GM12801 (cell line): ENCODE measurements around the gene ARPC5.

Source experiments
- TF ChIP-seq, protein P1 (sequence below): IDR thresholded peaks from one replicate; pipeline ENCODE4 v1.5.1; 2011; ENCODE audit warnings: control low read depth; ENCODE audit not compliant: insufficient read length; ENCODE audit errors: extremely low read depth

The ARPC5 gene

DNA sequence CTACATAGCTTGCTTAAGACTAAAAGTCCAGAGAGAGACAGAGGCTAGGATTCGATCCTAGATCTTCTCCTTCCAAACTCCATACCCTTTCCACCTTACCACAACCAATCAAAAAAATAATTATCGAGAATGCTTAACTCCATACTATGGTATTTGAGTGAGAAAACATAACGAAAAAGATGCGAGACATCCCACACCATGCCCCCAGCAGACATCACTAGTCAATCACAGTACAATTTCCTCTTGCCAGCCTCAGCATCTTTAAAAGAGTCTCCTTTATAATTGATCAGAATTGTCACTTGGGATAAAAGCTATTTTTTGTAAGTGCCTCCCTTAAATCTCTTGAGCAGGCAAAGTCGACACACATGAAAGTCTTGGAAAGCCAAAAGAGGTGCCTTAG is 46.2 kb downstream of the ARPC5 start:
- TF ChIP-seq, protein P1, sequence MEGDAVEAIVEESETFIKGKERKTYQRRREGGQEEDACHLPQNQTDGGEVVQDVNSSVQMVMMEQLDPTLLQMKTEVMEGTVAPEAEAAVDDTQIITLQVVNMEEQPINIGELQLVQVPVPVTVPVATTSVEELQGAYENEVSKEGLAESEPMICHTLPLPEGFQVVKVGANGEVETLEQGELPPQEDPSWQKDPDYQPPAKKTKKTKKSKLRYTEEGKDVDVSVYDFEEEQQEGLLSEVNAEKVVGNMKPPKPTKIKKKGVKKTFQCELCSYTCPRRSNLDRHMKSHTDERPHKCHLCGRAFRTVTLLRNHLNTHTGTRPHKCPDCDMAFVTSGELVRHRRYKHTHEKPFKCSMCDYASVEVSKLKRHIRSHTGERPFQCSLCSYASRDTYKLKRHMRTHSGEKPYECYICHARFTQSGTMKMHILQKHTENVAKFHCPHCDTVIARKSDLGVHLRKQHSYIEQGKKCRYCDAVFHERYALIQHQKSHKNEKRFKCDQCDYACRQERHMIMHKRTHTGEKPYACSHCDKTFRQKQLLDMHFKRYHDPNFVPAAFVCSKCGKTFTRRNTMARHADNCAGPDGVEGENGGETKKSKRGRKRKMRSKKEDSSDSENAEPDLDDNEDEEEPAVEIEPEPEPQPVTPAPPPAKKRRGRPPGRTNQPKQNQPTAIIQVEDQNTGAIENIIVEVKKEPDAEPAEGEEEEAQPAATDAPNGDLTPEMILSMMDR = no peak

DNA sequence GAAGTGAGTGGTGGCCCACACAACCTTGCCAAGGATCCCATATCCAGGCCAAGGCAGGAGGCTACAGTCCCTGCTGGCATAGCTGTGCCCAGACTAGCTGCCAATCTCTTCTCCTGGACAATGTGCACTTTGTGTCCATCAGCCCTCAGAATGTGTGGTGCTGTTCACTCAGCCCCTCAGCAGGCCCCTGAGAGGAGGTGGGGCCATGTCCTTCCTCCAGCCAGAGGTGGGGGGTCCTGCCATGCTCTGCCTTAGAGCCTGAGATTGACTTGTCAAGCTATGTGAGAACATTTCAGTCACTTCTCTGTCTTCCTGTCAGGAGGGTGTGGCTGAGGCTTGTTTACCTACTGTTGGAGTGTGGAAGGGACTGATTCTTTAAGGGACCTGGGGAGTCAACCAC is 46.8 kb downstream of the ARPC5 start:
- TF ChIP-seq, protein P1 = no peak

GRCh38 chr1:183586926-183587325 is 48.7 kb downstream of the ARPC5 start:
- TF ChIP-seq, protein P1 = no peak

GRCh38 chr1:183586455-183586854 is 49.1 kb downstream of the ARPC5 start:
- TF ChIP-seq, protein P1 = no peak

DNA sequence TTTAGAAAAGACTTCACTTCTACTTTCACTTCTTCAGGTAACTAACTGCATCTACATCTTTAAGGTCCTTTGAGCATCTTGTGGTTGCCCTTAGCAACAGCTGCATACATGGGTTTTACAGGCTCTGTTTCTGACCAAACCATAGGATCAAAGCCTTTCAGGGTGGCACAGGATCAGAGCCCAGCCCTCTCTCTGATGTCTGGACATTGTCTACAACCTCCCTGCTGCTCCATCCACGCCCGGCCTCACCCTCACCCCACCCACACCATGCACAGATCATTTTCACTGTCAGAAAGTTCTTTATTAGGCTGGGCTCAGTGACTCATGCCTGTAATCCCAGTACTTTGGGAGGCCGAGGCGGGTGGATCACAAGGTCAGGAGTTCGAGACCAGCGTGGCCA is 50.5 kb downstream of the ARPC5 start:
- TF ChIP-seq, protein P1 = no peak

DNA sequence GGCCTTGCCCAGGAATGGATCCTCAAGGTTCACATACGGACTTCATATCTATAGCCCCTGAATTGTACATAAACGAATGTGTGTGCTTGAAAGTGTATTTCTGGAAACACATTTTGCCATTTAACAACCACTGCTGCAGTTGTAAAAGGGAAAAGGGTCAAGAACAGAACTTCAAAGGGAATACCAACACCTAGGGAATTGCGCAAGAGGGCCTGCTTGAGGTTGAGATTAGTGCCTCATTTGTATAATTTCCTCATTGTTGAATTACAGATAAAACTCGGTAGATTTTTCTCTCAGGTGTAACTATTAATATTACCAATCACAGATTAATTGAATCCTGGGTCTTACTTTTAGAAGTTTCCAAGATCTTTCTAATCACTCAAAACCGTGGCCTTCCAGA is 51.4 kb downstream of the ARPC5 start:
- TF ChIP-seq, protein P1 = no peak

DNA sequence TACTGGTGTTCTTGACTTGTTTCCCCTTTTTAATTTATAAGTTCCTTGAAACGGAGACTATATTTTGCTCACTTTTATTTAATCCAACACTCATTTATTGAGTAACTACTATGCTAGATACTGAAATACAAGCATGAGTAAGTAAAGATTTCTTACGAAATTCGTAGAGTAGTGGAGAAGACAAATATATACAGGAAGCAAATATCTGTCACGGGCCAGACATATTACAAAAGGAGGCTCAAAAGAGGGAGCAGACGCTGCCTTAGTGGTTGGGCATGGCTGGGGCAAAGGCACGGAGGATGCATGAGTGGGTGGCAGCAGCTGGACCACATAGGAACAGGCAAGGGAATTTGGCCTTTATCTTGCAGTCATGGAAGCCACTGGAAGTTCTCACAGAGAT is 52.1 kb downstream of the ARPC5 start:
- TF ChIP-seq, protein P1 = no peak
